Subcutaneous abdominal adipose tissue (tissue), 5 donors: ENCODE measurements around the gene UBXN7.
"Not testable (repeated sequence)": the region's sequence is repeated elsewhere in the genome, so short reads cannot be mapped to it uniquely, and the experiment has no call there.

Experiments used
- H3K27ac ChIP-seq: one replicate; pipeline ENCODE4 v1.7.0; 2013; ENCODE audit warnings: low read depth, mild to moderate bottlenecking, inconsistent platforms, low read length, moderate library complexity
- H3K27me3 ChIP-seq, 5 donors: one replicate each; pipeline ENCODE4 v1.7.0; 2013; ENCODE audit warnings: low read length in 5 of 5, inconsistent platforms in 1 of 5; ENCODE audit not compliant: control insufficient read depth in 5 of 5, insufficient read depth in 4 of 5
- H3K36me3 ChIP-seq, 5 donors: one replicate each; pipeline ENCODE4 v1.7.0; 2013; ENCODE audit warnings: low read length in 5 of 5; ENCODE audit not compliant: control insufficient read depth in 5 of 5, insufficient read depth in 5 of 5
- H3K4me1 ChIP-seq, 5 donors: one replicate each; pipeline ENCODE4 v1.7.0; 2013; ENCODE audit warnings: low read length in 5 of 5, mild to moderate bottlenecking in 3 of 5, moderate library complexity in 1 of 5; ENCODE audit not compliant: control insufficient read depth in 5 of 5, insufficient read depth in 5 of 5
- H3K4me3 ChIP-seq, 5 donors: one replicate each; pipeline ENCODE4 v1.7.0; 2013; ENCODE audit warnings: low read length in 5 of 5, low read depth in 1 of 5
- H3K9ac ChIP-seq, 5 donors: one replicate each; pipeline ENCODE4 v1.7.0; 2013; ENCODE audit warnings: low read length in 5 of 5, mild to moderate bottlenecking in 4 of 5, moderate library complexity in 3 of 5
- H3K9me3 ChIP-seq, 5 donors: one replicate each; pipeline ENCODE4 v1.7.0; 2013; ENCODE audit warnings: low read length in 5 of 5; ENCODE audit not compliant: control insufficient read depth in 5 of 5
- donor health status: healthy.
- donor health status: healthy.
- donor health status: healthy.
- donor health status: healthy.
- donor health status: healthy.

UBXN7 gene

GRCh38 chr3:196457470-196457869 is 25.2 kb upstream of the UBXN7 start:
- not testable (repeated sequence) for H3K27me3 ChIP-seq, H3K9ac ChIP-seq, H3K27ac ChIP-seq, H3K4me3 ChIP-seq, H3K9me3 ChIP-seq, H3K4me1 ChIP-seq
- H3K36me3 ChIP-seq = peaks cover 0 to 11% (median 0%) of the 10 kb centered on the region in 5 donors

DNA sequence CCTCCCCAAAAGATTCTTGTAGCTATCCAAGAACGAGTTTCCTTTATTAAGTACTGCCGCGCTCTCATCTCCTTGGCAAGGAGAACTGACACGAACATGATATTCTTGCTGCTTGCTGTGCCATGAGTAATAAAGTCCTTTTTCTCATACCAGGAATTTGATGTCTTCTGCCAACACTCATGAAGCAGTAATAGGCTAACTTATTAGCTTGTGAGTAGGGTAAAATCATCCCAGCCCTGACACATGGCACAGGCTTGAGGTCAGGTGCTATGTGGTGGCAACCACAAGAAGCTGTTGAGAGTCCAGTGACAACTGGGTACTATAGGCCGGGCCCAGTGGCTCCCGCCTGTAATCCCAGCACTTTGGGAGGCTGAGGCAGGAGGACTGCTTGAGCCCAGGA is 22.7 kb upstream of the UBXN7 start:
- H3K9me3 ChIP-seq = no peaks in the 10 kb centered on the region
- peaks cover 0 to 11% (median 0%) of the 10 kb centered on the region in 5 donors for H3K36me3 ChIP-seq
- peaks cover 0 to 2% (median 0%) of the 10 kb centered on the region in 5 donors for H3K4me1 ChIP-seq
- H3K4me3 ChIP-seq = no peak overlapping the region
- no peak overlapping the region for H3K27ac ChIP-seq
- H3K9ac ChIP-seq = no peak overlapping the region
- no peaks in the 10 kb centered on the region for H3K27me3 ChIP-seq

DNA sequence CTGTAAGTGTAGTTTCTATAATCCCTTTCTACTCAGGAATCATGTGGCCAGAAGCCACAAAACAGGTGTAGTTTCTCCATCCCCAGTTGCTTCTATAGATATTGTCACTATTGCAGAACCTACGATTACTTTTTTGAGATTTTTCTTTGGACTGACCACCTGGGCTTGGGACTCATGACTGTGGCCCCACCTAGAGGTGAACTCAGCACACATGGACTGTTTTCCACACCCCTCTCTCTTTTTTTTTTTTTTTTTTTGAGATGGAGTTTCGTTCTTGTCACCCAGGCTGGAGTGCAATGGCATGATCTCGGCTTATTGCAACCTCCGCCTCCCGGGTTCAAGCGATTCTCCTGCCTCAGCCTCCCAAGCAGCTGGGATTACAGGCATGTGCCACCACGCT is 13.2 kb upstream of the UBXN7 start:
- H3K36me3 ChIP-seq, H3K9me3 ChIP-seq, H3K4me1 ChIP-seq, H3K27me3 ChIP-seq, H3K27ac ChIP-seq, H3K4me3 ChIP-seq, H3K9ac ChIP-seq: not testable (repeated sequence)

- Histone ChIP-seq H3K36me3 (no peaks in the 10 kb centered on the region), H3K9me3 (no peaks in the 10 kb centered on the region), H3K9ac (no peak overlapping the region), H3K27ac (no peak overlapping the region), H3K4me1 (peaks cover 0 to 2% (median 0%) of the 10 kb centered on the region in 5 donors), H3K4me3 (no peak overlapping the region), H3K27me3 (no peaks in the 10 kb centered on the region)
Observed at GRCh38 chr3:196444500-196444894, 12.3 kb upstream of the UBXN7 start.

GRCh38 chr3:196440696-196441095 is 8.5 kb upstream of the UBXN7 start:
- H3K27me3 ChIP-seq = no peaks in the 10 kb centered on the region
- H3K27ac ChIP-seq = no peak overlapping the region

DNA sequence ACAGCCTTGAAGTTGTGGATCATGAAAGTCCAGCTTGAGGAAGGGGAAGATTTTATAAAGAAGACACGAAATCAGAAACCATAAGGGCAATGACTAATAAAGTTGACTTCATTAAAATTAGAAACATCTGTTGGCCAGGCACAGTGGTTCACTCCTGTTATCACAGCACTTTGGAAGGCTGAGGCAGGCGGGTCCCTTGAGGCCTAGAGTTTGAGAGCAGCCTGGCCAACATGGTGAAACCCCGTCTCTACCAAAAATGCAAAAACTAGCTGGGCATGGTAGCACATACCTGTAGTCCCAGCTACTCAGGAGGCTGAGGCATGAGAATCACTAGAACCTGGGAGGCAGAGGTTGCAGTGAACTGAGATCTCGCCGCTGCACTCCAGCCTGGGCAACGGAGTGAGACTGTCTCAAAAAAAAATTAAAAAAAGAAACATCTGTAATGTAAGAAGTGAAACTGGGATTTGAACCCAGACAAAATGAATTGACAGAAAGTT is 7.9 kb upstream of the UBXN7 start:
- H3K27me3 ChIP-seq = no peaks in the 10 kb centered on the region
- peaks cover 0 to 2% (median 0%) of the 10 kb centered on the region in 5 donors for H3K4me1 ChIP-seq
- no peaks in the 10 kb centered on the region for H3K36me3 ChIP-seq
- H3K9ac ChIP-seq = no peak overlapping the region
- H3K27ac ChIP-seq = no peak overlapping the region
- H3K4me3 ChIP-seq = no peak overlapping the region
- no peaks in the 10 kb centered on the region for H3K9me3 ChIP-seq

More at GRCh38 chr3:196440696-196441095, 8.5 kb upstream of the UBXN7 start:
- H3K4me3 ChIP-seq = no peak overlapping the region
- no peaks in the 10 kb centered on the region for H3K9me3 ChIP-seq
- peaks cover 0 to 2% (median 0%) of the 10 kb centered on the region in 5 donors for H3K4me1 ChIP-seq
- H3K9ac ChIP-seq = no peak overlapping the region
- H3K36me3 ChIP-seq = no peaks in the 10 kb centered on the region

GRCh38 chr3:196431181-196432136 is 768 bp downstream of the UBXN7 start:
- Histone ChIP-seq H3K27ac (peak overlapping the region; percentile 93), H3K4me1 (peaks cover 3 to 26% (median 22%) of the 10 kb centered on the region in 5 donors), H3K27me3 (no peaks in the 10 kb centered on the region), H3K4me3 (peak overlapping the region; percentile 85 to 96 (median 92)), H3K9ac (peak overlapping the region; percentile 44 to 95 (median 85)), H3K36me3 (peaks cover 0 to 13% (median 2%) of the 10 kb centered on the region in 5 donors), H3K9me3 (no peaks in the 10 kb centered on the region)

DNA sequence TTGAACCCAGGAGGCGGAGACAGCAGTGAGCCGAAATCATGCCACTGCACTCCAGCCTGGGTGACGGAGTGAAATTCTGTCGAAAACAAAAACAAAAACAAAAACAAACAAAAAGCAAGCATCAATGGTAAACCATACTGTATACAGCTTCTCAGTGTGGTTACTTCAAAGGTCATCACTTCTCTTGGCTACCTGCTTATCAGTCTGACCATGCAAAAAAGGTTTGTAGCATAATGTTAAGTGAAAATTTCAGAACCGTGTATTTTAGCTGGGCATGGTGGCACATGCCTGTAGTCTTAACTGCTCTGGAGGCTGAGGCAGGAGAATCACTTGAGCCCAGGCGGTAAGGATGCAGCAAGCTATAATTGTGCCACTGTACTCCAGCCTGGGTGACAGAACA is 4.2 kb downstream of the UBXN7 start:
- H3K4me1 ChIP-seq = peaks cover 3 to 27% (median 21%) of the 10 kb centered on the region in 5 donors
- no peaks in the 10 kb centered on the region for H3K9me3 ChIP-seq
- H3K9ac ChIP-seq = no peak overlapping the region
- H3K4me3 ChIP-seq = no peak overlapping the region
- peaks cover 0 to 16% (median 2%) of the 10 kb centered on the region in 5 donors for H3K36me3 ChIP-seq
- no peaks in the 10 kb centered on the region for H3K27me3 ChIP-seq
- H3K27ac ChIP-seq = no peak overlapping the region

DNA sequence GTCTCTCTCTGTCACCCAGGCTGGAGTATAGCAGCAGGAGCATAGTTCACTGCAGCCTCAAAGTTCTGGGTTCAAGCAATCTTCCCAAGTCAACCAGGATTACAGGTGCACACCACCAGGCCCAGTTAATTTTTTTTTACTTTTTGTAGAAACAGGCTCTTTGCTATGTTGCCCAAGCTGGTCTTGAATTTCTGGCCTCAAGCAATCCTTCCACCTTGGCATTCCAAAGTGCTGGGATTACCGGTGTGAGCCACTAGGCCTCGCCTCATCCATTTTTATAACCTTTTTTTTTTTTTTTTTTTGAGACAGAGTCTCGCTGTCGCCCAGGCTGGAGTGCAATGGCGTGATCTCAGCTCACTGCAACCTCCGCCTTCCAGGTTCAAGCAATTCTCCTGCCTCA is 7.8 kb downstream of the UBXN7 start:
- H3K9ac ChIP-seq, H3K4me3 ChIP-seq, H3K27me3 ChIP-seq, H3K9me3 ChIP-seq, H3K27ac ChIP-seq, H3K4me1 ChIP-seq: not testable (repeated sequence)
- peaks cover 0 to 16% (median 0%) of the 10 kb centered on the region in 5 donors for H3K36me3 ChIP-seq

DNA sequence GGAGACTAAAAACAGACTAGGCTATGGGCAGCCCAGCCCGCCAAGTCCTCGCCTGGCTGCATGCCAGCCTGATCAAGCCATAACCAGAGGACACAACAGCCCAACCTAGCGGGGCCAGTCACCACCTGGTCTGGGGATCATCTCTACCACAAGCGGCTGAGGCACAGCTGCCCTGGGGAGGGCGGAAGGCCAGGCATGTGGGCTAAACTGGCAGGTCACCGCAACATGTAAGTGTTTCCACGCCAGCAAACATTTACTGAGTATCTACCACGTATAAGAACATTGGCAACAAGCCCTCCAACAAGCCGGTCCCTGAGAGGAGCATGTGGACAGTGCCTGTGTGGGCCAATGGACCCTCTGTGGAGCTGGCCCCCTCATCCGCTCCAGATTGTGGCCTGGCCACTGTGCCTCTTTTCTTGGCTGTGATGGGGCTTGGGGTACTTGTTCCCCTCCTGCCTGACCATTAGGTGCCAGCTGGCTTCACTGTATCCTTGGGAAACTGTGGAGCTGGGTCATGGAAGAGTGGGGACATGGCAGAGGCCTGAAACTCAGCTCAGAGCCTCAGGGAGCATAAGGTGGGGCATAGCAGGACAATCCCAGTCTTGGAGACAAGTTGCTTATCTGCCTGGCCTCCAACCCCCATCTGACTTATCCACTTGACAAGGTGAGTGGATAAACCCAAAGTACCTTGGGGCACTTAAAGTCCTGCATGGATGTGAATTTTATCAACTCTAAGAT is 9.0 kb downstream of the UBXN7 start:
- Histone ChIP-seq H3K4me3 (no peak overlapping the region), H3K36me3 (peaks cover 0 to 16% (median 0%) of the 10 kb centered on the region in 5 donors), H3K4me1 (peaks cover 2 to 11% (median 8%) of the 10 kb centered on the region in 5 donors), H3K9ac (no peak overlapping the region), H3K27ac (no peak overlapping the region), H3K27me3 (no peaks in the 10 kb centered on the region), H3K9me3 (no peaks in the 10 kb centered on the region)
